Epithelial cell of proximal tubule (primary cell): ENCODE results near the gene ACTL7A. TPM values are rescaled to one million over a fixed set of nuclear protein-coding genes. Genes with fewer than 3 reads are reported as not detected.

Source experiments
- DNase-seq: peaks from one replicate; pipeline ENCODE4 v3.0.0-alpha.2; 2011; ENCODE audit warnings: low read depth
- H3K4me3 ChIP-seq: 2 replicates; pipeline ENCODE4 v1.5.1; 2011; ENCODE audit warnings: low read depth, mild to moderate bottlenecking, low read length
- total RNA-seq: library from RNA; depleted of rRNA; stranded (reverse); fragments of >200 nt; gene quantifications from 2 replicates; pipeline ENCODE4 v1.2.3, GENCODE V29; 2015
- TF ChIP-seq, protein P1 (sequence below): conservative IDR thresholded peaks from 2 replicates; pipeline ENCODE4 v1.5.1; 2012; ENCODE audit warnings: low read depth, mild to moderate bottlenecking, low read length

Gene ACTL7A
- total RNA-seq, 1 donor from 2014 or later: not detected

DNA sequence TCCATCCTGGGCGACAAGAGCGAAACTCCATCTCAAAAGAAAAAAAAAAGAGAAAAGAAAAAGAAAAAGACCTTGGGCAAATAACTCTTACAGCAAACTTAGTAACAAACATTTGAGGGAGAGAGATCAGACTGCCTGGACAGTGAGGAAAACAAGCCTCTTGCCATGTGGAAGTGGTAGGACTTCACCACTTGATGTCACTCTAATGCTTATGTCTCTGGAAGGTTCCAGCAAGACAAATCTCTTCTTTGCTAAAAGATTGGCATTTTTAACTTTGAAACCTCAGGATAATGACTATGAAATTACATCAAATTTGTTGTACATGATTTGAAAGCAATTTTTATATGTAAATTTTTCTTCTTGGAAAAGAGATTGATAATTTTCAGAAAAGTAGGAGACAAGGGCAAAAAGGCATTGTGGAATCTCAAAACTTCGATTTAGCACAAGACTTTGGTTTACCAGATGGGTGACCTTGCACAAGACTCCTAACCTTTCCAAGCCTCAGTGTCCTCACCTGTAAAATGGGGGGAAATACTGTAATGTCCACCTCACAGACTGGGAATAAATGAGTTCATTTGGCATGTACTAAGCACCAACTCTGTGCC, 11.7 kb upstream of the ACTL7A start:
- TF ChIP-seq, protein P1, sequence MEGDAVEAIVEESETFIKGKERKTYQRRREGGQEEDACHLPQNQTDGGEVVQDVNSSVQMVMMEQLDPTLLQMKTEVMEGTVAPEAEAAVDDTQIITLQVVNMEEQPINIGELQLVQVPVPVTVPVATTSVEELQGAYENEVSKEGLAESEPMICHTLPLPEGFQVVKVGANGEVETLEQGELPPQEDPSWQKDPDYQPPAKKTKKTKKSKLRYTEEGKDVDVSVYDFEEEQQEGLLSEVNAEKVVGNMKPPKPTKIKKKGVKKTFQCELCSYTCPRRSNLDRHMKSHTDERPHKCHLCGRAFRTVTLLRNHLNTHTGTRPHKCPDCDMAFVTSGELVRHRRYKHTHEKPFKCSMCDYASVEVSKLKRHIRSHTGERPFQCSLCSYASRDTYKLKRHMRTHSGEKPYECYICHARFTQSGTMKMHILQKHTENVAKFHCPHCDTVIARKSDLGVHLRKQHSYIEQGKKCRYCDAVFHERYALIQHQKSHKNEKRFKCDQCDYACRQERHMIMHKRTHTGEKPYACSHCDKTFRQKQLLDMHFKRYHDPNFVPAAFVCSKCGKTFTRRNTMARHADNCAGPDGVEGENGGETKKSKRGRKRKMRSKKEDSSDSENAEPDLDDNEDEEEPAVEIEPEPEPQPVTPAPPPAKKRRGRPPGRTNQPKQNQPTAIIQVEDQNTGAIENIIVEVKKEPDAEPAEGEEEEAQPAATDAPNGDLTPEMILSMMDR: peak; percentile 59

DNA sequence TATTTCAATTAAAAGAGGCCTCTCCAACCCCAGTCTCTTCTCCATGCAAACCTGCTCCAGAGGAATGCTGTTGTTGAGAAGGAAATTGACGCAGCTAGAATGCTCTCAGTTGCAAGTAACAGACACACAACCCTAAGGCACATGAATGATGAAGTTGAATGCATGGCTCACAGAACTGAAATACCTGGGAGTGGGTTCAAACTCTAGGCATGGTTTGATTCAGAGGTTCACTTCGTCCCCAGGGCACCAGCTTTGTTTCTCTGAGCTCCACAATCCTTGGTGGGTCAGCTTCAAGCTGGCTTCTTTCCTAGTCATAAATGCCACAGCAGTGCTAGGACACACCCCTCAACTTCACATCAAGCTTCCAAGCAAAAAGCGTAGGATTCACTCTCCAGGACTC, 10.9 kb upstream of the ACTL7A start:
- TF ChIP-seq, protein P1: no peak
- DNase-seq: no peak
- no peak overlapping the region for H3K4me3 ChIP-seq

More for the DNA sequence above, 11.7 kb upstream of the ACTL7A start:
- DNase-seq: no peak
- H3K4me3 ChIP-seq: no peak overlapping the region

DNA sequence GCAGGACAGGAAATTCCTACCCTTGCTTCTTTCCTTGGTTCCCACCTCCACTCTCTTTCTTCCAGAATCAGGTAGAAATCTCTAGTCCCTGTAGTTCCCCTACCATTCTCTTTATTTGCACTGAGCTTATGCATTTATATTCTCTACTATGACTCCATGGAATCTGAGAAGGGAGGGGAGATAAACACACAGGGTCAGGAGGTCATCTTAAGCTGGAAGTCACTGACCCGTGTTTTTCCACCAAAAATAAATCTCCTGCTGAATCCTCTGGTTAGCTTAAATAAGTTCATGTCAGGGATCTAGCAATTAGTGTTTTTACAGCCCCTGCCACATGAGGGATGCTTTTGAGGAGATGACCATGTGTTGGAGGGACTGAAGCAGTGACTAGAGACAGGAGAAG, 10.0 kb upstream of the ACTL7A start:
- no peak overlapping the region for H3K4me3 ChIP-seq
- TF ChIP-seq, protein P1: no peak
- DNase-seq: no peak

DNA sequence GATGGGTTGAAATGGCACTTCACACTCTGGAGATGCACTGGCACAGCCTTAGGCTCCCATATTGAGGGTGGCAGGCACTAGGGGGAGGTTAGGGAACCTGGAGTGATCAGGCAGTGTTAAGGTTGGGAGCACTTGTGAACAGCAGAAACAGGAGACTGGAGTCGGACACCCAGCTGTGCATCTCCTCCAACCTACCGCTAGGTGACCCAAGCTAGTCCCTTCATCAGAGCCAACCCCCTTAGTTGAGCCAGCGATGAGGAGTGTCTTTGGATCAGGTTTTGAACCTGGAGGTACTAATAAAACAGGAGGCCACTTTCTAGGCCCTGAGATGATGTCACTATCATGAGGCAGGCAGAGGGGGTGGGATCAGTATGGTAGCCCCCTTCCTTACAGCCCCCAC, 8.0 kb upstream of the ACTL7A start:
- no peak for DNase-seq
- H3K4me3 ChIP-seq: no peak overlapping the region
- TF ChIP-seq, protein P1: no peak

DNA sequence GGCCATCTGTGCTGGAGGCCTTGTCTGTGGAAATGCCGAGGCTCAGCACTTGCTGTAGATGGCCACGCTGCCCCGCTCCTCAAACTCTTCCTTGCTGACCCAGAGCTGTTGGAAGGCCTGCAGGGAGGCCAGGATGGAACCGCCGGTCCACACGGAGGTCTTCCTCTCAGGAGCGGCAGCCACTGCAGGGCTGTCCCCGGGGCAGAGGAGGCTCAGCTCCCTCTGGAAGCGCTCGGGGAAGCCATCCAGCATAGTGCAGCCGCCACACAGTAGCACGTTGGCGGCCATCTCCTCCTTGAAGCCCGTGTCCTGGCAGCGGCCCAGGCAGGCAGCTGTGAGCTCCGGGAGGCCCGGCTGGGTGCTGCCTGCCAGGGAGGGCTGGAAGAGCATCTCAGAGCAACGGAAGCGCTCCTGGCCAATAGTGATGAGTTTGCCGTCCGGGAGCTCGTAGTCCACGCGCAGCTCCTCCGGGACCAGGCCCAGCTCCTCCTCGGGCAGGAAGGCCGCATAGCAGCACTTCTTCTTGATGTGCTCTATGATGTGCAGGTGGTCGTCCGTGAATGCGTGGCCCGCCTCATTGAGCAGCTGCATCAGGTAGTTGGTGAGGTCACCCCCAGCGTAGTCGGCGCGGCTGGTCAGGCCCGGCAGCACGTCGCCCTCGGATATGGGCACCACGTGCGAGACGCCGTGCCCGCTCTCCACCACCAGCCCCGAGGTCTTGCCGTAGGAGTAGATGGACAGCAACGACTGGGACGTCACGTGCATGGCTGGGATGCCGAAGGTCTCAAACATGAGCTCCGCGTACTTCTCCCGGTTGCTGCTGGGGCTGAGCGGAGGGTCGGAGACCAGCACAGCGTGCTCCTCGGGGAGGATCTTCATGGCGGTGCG, 7.2 kb upstream of the ACTL7A start:
- no peak overlapping the region for H3K4me3 ChIP-seq
- DNase-seq: no peak
- TF ChIP-seq, protein P1: no peak

DNA sequence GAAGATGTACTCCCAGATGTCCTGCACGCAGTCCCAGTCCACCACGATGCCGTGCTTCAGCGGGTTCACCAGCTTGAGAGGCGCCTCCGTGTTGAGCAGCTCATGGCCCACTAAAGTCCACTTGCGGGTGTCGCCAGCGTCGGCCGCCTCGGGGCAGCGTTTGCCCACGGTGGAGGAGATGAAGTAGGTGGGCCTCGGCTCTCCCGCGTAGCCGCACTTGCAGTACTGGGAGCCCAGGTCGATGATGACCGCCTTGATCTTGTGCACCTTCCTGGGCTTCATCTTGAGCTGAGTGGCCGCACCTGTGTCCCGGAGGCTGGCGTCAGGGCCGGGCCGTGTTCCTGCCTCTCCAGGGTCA, 6.6 kb upstream of the ACTL7A start:
- no peak overlapping the region for H3K4me3 ChIP-seq
- TF ChIP-seq, protein P1: no peak
- no peak for DNase-seq

DNA sequence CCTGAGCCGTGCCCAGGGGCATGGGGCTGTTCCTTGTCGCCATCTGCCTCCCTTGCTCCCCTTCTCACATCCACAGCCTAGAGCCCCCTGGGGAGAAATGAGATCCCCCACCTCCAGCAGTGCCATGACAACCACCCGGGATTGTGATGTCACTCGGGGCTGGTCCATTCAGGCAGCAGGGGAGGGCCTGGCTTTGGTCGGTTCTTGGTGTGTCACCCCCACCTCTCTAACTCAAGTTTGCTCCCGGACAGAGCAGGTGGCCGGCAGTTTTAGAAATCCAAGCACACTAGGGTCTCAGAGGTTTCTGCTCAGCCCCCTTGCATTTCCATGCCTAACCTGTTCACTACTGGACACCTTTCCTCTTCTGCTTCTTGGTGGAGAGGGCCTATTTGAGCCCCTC, 6.2 kb upstream of the ACTL7A start, which contains the start of gene ACTL7B:
TSS of gene ACTL7B (minus strand) at position 99 of the 400 bp plus-strand sequence. CDS start at position 43, 56 bp downstream.
- TF ChIP-seq, protein P1: no peak
- H3K4me3 ChIP-seq: no peak within 1 kb of the TSS
- no peak for DNase-seq
